GM18907 (cell line): ENCODE data around the gene HARS1.
"Not testable (repeated sequence)": the region's sequence is repeated elsewhere in the genome, so short reads cannot be mapped to it uniquely, and the experiment has no call there.

Source experiments
- ATAC-seq: cut with Tn5 transposase; IDR thresholded peaks from one replicate; pipeline ENCODE4 v1.9.1; 2021; ENCODE audit warnings: mild to moderate bottlenecking, moderate library complexity; ENCODE audit not compliant: unreplicated experiment

The HARS1 gene

DNA sequence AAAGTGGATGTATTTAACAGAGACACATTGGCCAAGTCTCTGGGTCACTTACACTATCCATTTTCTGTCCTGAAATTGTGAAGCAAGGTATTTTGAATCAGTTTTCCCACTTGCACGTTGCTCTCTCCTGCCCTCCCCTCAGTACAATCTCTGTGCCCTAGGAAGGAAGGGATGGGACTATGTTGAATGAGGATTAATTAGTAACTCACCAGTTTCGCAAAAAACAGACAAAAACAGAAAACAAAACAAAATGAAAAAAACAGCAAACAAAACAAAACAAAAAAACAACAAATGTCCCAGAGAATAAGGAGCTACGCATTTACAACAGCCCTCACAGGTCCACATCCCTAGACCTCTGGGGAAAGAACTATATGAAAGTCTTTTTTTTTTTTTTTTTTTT lies 57.1 kb downstream of the HARS1 start:
- ATAC-seq: no peak

- ATAC-seq: no peak
Observed at GRCh38 chr5:140633501-140633900, 57.7 kb downstream of the HARS1 start.

DNA sequence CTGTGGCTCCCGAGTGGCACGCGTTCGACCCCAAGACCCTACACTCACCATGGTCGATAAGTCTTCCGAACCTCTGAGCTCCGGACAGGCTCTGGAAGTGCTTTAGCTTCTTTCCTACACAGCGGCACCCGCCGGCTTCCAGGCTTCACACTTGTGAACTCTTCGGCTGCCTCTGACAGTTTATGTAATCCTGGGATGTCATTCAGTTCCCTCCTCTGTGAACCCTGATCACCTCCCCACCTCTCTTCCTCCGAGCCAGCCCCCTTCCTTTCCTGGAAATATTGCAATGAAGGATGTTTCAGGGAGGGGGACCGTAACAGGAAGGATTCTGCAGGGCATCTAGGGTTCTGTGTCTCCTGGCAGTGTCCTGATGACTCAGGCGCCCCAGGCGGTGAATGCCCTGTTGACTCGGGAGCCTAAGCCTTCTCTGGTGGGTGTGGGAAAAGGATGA lies 58.1 kb downstream of the HARS1 start, which contains the start of gene CD14:
Gene CD14 (minus strand): TSS at position 155 of the 451 bp plus-strand sequence. CDS start 104 bp downstream, at position 51.
- peak; percentile 9 for ATAC-seq

DNA sequence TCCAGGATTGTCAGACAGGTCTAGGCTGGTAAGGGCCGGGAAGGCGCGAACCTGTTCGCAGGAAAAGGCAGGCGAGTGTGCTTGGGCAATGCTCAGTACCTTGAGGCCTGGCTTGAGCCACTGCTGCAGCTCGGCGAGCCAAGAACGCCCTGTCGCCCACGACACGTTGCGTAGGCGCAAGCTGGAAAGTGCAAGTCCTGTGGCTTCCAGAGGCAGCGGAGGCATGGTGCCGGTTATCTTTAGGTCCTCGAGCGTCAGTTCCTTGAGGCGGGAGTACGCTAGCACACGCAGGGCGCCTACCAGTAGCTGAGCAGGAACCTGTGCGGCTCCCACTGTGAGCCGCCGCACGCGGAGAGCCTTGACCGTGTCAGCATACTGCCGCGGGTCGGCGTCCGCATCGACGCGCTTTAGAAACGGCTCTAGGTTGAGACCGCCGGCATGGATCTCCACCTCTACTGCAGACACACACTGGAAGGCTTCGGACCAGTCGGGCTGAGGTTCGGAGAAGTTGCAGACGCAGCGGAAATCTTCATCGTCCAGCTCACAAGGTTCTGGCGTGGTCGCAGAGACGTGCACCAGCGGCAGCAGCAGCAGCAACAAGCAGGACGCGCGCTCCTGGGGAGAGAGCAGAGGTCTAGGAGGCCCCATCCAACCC lies 58.7 kb downstream of the HARS1 start:
- peak; percentile 64 for ATAC-seq

GRCh38 chr5:140631831-140632365 lies 59.3 kb downstream of the HARS1 start:
- peak; percentile 42 for ATAC-seq

DNA sequence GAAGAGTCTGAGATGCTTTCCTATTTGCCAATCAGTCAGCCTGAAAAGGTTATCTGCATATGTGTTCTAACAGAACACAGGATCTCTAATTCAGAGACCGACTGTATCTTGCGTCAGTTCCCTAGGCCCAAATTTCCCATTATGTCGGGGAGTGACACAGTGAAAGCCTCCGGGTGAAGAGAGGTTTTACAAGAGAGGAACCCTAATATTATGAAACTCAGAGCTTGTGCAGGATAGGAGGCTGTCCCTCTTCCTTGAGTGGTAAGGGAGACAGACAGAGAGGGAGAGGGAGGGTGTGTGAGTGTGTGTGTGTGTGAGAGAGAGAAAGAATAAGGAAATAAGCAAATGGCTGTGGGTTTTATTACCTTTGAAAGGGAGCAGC lies 60.1 kb downstream of the HARS1 start:
- ATAC-seq: no peak

GRCh38 chr5:140630292-140631035 lies 60.7 kb downstream of the HARS1 start:
- ATAC-seq: no peak

DNA sequence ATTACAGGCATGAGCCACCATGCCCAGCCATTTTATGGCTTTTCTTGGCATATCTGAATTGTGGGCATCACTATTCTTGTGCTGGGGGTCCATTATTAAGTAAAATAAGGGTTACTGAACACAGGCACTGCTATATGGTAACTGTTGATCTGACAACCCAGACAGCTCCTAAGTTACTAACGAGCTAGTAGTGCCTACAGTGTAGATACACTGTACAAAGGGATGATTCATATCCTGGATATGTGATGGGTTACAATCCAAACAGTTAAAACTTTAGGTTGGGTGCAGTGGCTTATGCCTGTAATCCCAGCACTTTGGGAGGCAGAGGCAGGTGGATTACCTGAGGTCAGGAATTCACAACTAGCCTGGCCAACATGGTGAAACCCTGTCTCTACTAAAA lies 62.5 kb downstream of the HARS1 start:
- no peak for ATAC-seq

DNA sequence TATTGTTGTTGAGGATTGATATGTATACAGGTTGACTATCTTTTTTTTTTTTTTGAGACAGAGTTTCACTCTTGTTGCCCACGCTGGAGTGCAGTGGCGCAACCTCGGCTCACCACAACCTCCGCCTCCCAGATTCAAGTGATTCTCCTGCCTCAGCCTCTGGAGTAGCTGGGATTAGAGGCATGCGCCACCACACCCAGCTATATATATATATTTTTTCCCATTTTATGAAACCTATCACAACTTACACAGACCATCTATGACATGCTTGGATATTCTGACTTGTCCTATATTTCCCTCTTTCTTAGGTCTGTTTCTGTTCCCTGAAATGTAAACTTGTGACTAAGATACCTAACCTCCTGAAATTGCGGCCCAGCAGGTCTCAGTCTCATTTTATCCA lies 63.2 kb downstream of the HARS1 start:
- ATAC-seq: no peak

- ATAC-seq: not testable (repeated sequence)
Observed at GRCh38 chr5:140624886-140625285, 66.3 kb downstream of the HARS1 start.
